Muscle of back (tissue), 11 donors: ENCODE results near the gene MTURN. TPM values are rescaled to one million over a fixed set of nuclear protein-coding genes. Genes with fewer than 3 reads are reported as not detected.

Experiments used
- DNase-seq, 3 donors: peaks; one replicate each; pipeline versions ENCODE4 v3.0.0 to v3.0.0-alpha.2; 2013
- polyA plus RNA-seq, 10 donors: library from polyadenylated mRNA; unstranded; fragments of 120-200 nt; gene quantifications; one replicate each; pipeline ENCODE4 v1.2.1, GENCODE V29; 2013; ENCODE audit not compliant: insufficient read length in 10 of 10

MTURN gene
- polyA plus RNA-seq, 10 donors, result 62.4 to 120 (median 79.2) TPM

DNA sequence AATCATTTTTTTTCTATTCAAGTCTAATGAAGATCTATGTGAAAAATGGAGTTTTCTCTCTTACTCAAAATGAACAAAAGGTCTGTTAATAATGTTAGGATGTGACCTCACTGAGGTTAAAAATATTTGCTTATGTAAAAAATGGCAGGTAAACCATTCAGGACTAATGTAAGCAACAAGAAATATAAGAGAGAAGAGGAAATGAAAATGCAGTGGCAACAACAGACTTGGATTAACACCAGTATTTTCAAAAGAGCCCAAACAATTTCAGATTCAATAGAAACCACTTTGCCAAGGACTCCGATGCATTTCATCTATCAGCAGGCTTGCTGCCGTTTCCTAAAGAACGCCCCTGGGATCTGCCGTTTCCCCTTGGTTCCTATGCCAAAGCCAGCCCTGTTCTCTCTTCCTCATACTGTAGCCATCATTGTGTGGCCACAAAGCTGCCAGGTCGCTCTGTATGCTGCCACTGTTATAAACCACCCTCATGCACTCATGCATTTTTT lies 66.4 kb downstream of the MTURN start:
- peak in 1 of 3 donors; percentile 11 for DNase-seq

DNA sequence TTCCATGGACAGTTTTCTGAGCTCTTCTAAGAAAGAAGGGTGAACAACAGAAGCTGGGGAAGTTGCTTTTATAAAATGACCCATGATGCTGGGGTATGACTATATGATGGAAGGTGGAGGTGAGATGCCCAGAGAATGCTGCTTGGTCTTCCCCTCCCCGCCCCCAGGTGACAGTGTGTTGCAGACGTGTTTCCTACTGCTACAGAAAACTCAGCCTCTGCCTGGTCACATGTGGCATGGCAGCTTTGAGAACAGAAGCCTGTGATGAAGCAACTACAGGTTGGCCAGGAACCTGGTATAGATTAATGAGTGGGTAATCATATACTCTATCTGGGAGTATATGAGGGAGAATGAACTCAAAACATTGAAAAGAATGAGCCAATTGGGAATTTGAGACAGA lies 67.1 kb downstream of the MTURN start:
- no peak for DNase-seq

DNA sequence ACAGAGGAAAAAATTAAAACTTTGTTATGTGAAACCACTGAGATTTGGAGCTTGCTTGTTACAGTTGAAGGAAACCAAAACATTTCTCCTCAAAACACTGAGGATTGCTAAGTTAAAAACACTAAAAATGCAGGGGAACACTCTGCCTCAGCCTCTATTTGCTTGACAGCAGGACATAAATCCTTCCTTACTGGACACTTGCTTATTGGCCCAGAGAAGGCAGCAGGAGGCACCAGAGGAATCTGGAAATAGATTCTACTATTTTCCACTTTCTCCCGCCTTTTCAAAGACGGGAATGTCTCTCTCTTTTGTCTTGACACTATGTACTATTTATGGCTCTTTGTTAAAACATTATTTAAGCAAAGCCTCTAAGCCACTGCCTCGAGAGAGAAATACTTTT lies 67.9 kb downstream of the MTURN start:
- DNase-seq, result peak in 1 of 3 donors; percentile 22

DNA sequence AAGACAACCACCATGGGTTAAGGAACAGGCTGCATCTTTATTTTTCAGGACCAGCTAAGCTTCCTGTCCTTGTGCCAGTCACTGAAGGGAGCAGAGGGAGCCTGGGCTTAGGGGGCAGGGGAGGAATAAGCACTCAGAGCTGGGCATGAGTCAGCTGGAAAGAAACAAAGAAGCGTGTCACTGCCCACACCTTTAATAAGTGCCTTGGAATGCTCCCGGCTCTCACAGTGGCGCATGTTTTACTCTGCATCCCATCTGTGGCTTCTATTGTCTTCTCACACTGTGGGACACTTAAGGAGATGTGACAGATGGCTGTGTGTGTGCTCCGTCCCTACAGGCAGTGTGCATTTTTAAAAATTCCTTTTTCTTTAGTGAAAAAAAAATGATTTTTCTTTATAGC lies 71.7 kb downstream of the MTURN start:
- DNase-seq, result no peak

DNA sequence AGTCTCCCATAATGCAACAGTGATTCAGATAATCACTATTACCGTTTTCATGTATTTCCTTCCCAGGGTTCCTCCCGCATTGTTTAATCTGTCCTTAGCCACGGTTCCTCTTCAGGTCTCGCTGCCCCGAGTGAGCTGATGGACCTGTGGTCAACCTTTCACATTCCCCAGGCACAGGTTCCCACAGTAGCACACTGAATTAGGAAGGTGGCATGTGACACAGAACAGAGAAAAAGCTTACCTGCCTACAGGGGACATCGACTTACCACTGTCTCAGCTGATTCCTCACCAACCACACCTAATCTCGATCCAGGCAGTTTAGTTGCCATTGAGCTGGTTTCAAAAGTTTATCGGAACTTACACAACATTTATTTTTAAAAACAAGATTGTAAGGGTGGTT lies 72.2 kb downstream of the MTURN start:
- DNase-seq, result no peak

DNA sequence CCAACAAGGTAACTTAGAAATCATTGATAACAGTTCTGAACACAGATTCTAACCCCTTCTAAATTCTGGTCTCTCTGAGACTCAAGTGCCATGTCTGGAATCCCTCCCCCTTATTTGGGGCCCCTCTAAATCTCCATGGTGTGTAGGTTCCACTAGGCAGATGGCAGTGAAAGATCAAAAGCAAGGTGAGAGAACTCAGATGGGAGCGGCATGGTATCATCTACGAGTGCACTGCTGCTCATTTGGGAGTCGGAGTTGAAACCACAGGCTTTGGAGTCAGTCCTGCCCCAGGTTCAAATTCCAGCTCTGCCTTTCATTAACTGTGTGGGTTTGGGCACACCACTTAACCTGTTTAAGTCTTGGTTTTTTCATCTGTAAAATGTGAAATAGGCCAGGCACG lies 72.6 kb downstream of the MTURN start:
- DNase-seq, result no peak

DNA sequence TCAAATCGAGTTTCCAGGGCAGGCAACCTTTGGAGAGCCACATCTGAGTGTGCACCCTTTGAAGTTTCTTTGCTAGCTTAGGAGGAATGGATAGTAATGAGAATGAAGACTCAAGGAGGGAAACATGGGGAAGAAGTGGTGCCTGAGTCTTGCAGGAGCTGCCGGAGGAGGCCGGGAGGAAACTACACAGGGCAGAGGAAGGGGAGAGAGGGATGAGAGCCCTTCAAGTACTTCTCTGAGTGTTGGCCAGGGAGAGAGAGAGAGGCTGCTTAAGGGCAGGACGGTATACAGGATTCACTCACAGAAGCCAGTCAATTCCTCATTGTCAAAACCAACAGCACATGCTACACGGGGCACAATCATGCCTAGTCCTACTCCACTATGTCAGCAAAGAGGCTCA lies 75.2 kb downstream of the MTURN start:
- no peak for DNase-seq

Other genes with a start within 250 kb of the MTURN start
- 10 to 100 TPM; 30.2 to 45.0 (median 36.2) TPM for gene SCRN1, start 145.2 kb upstream of the MTURN start, polyA plus RNA-seq
- 10 to 100 TPM; 18.7 to 40.1 (median 32.4) TPM for gene FKBP14, start 108.3 kb upstream of the MTURN start, polyA plus RNA-seq
- 10 to 100 TPM; 10.6 to 16.2 (median 12.4) TPM for gene PLEKHA8, start 106.6 kb upstream of the MTURN start, polyA plus RNA-seq
- gene ZNRF2, start 149.6 kb downstream of the MTURN start, polyA plus RNA-seq, result 10 to 100 TPM in 7 of 10 donors, 1 to 10 TPM in 3; 9.4 to 13.6 (median 11.2) TPM